Measurements from ENCODE around the gene PLCB1.
"Not testable (repeated sequence)": the region's sequence is repeated elsewhere in the genome, so short reads cannot be mapped to it uniquely, and the experiment has no call there.

PLCB1 gene

GRCh38 chr20:8633366-8633765 lies 501.3 kb downstream of the PLCB1 start:
- no peak for DNase-seq

DNA sequence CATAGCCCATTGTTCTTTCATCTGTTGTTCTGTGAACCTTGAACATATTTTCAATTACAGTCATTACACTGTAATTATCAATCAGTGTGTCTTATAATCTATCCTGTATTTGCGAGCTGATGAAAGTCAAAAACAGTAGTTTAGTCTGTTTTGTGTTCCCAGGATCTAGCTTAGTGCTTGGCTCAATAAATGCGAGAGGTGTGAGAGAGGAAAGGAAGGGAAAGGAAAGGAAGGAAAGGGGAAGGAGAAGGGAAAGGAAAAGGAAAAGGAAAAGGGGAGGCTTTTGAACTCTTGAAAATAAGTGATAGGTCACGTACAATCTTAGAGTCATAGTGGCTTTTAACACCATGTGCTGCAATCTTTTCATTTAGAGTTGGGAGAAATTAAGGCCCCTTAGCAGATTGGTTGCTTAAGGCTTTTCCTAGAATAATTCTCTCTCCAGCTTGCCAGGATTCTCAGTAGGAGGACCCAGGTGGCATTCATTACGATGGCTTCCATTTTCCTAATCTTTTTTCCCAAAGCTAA lies 503.0 kb downstream of the PLCB1 start:
- DNase-seq, result no peak

GRCh38 chr20:8635837-8636236 lies 503.8 kb downstream of the PLCB1 start:
- no peak for DNase-seq

DNA sequence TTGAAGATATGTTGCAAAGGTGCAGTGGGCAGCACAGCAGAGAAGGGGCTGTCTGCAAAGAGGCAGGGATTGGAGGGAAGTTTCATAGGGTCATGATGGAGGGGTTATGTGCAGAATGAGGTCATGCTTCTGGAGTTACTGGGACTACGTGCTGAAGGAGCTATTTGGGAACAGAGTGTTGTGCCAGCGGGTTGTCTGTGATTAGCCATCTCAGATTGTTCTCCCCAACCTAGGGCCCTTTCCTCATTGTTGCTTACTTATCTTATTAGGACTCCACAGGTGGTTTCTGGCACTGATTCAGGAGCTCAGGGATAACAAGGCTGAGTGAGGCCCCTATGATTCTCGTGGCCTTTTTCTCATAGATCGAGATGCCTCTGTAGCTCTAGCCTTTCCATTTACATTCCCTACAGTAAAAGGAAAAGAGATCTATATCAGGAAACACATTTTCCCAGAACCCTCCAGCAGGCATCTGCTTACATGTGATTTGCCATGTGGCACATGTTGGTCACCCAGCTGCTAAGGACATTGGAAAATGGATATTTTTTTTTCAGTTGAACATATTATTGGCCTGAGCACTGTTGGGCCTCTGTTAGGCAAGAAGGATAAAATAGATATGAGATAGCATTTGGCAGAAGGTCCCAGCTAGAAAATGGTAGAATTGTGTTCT lies 507.2 kb downstream of the PLCB1 start:
- DNase-seq, result no peak

GRCh38 chr20:8640461-8640860 lies 508.4 kb downstream of the PLCB1 start:
- DNase-seq, result no peak

DNA sequence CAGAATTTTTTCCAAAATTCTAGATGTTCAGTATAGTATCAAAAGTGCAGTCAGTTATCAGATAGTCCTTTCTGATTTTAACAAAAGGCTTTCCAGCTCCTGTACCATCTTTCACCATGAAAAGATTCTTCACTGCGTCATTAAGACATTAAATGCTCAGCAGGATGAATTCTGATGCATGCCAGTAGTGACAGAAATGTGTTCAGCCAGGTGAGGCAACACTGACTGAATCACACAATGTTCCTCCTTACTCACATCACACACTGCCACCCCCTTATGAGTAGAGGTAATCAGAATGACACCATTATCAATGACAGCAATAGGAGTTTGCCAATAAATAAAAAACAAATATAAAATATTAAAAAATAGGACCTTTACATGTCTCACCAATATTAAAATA lies 510.2 kb downstream of the PLCB1 start:
- DNase-seq, result no peak

DNA sequence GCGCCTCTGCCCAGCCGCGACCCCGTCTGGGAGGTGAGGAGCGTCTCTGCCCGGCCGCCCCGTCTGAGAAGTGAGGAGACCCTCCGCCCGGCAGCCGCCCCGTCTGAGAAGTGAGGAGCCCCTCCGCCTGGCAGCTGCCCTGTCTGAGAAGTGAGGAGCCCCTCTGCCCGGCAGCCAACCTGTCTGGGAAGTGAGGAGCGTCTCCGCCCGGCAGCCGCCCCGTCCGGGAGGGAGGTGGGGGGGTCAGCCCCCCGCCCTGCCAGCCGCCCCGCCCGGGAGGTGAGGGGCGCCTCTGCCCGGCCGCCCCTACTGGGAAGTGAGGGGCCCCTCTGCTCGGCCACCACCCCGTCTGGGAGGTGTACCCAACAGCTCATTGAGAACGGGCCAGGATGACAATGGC lies 512.4 kb downstream of the PLCB1 start:
- not testable (repeated sequence) for DNase-seq

DNA sequence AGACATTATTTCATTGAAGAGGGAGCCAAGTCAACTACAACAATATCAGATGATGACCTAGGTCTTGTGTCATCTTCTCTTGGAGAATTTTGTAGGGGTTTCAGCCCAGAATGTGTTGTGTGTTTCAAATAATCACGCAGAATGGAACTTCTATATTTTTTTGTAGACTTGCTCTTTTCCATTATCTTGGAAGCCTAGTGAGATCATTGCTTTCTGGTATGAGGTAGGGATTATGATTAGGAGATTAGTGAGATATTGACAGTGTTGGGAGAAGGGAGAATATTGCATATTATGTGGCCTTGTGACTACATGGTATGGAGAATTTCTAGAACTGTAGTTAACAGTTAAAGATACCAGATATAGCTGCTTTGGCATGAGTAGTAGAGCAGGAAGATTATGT lies 513.3 kb downstream of the PLCB1 start:
- DNase-seq, result no peak

DNA sequence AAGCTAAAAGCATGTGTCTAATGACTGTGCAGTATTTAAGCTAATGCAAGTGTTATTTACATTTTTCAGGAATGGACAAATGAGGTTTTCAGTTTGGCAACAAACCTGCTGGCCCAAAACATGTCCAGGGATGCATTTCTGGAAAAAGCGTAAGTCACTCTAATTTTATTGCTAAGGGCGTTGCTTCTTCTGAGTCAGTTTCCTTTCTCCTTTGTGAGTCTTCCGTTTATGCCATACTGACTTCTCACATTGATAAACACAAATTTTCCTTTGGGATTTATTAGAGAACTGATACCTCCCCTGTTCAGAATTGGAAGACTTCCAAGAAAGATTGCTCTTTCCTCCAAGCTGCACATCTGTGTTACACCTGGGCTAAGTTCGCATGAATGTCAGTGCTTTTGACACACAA lies 514.0 kb downstream of the PLCB1 start:
- no peak for DNase-seq

- no peak for DNase-seq
These were observed 514.6 kb downstream of the PLCB1 start for GRCh38 chr20:8646716-8647115.

- DNase-seq, result no peak
These were observed 515.9 kb downstream of the PLCB1 start for GRCh38 chr20:8647961-8648441.

- no peak for DNase-seq
These were observed 516.4 kb downstream of the PLCB1 start for GRCh38 chr20:8648466-8648865.

DNA sequence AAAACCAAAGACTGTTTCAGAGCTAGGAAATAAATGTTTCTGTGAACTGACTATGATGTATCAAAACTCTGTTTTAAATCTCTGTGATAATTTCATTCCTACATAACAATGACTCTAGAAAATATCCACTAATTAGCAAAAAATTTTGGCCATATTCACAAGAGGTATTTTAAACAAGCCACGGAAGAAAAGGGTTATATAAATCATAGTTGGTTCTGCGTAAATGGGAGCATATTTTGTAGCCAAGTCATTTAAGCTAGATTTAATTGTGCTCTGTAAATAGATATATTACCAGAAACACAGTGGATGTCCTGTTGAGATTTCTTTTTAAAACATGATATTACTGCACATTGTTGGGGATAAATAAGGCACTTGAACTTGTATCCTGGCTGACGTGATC lies 520.3 kb downstream of the PLCB1 start:
- no peak for DNase-seq

DNA sequence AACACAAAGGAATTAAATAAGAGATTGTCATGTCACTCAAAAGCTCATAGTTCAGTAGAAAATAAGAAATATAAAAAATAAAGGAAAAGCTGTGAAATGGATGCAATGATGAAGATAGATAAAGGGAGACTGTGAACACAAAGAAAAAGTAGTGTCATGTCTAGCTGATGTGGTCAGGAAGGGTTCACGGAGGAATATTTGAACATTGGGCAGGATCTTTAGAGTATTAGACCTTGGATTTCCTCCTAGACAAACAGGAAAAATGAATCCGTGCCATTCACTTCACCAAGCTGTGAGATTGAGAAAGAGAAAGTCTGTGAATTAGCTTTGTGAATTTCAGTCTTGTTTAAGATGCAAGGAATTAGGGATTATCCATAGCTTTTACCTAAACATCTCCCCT lies 522.4 kb downstream of the PLCB1 start:
- DNase-seq, result no peak

DNA sequence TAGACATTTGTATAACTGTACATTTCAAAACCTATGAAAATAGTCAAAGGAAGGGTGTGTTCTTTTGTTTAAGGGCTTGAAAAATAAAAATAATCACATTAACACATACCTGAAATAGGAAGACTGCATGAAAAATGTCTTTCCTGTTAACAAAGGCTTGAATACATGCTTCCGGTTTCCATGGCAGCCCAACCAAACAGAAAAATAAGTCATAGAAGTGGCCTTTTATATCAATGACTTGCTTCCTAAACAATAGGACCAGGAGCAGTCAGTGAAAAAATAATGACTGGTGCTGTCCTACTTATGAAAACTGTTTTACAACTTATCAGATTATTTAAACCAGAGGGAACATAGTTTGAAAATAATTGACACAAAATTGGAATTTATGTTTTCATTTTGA lies 524.3 kb downstream of the PLCB1 start:
- DNase-seq, result no peak

DNA sequence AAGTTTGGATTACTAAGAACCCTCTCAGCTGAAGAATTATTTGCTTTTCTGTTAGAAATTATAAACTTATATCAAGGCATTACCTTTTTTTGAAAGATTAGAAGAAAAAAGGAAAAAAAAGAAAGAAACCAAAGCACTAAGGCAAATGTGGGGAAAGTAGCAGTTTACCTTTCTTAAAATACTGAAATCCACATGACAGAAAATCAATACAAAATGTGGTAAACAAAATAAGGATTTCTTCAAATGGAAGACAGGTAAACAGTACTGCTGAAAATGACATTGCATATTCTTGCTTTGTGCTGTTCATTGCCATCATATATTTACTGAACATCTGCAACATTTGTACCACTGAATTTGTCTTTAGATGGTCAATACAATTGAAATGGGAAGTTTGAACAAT lies 525.6 kb downstream of the PLCB1 start:
- DNase-seq, result no peak

- no peak for DNase-seq
These were observed 526.0 kb downstream of the PLCB1 start for GRCh38 chr20:8658103-8658502.

DNA sequence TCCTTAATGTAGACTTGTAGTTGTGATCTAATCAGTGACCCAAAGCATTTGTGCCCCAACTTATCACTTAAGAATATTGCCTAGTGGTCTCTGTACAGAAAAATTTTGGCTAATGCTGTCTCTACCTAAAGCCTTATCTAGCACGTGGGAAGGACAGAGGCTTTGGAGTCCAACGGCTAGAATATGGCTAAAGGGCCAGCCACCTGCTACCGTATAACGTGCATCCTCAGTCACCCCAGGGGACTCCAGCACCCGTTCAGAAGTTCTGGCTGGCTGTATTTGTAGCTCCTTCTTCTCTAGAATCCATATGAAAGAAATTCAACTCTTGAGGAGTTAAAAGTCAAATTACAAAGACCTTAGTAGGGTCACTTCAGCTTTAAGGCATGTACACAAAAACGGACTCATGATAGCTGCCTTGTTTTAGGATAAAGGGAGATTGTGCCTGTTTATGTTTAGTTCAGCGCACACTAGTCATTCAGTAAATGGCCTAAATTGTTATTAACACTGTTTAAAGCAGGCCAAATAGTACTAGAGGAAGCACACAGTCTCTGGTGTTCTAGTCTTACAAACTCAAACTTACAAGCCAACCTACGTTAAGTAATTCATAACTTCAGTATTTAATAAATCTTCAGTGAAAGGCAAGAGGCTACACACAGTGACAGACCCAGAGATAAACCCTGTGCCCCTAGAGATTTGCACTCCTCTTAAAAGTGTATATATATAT lies 529.3 kb downstream of the PLCB1 start:
- DNase-seq, result peak in 1 of 2 experiments; percentile 23

- DNase-seq, result no peak
These were observed 530.4 kb downstream of the PLCB1 start for GRCh38 chr20:8662433-8662954.

- no peak for DNase-seq
These were observed 531.4 kb downstream of the PLCB1 start for GRCh38 chr20:8663424-8663823.

- no peak for DNase-seq
These were observed 532.7 kb downstream of the PLCB1 start for GRCh38 chr20:8664778-8665177.

GRCh38 chr20:8667306-8667705 lies 535.2 kb downstream of the PLCB1 start:
- no peak for DNase-seq

GRCh38 chr20:8670207-8670892 lies 538.3 kb downstream of the PLCB1 start:
- DNase-seq, result no peak

- DNase-seq, result no peak
These were observed 538.8 kb downstream of the PLCB1 start for GRCh38 chr20:8670893-8671215.
